CD8-positive, alpha-beta memory T cell (primary cell): ENCODE measurements around the gene FDXR. TPM values are rescaled to one million over a fixed set of nuclear protein-coding genes. Genes with fewer than 3 reads are reported as not detected.
A peak's percentile ranks its signal among the peaks of the same experiment; 100 is the strongest.
"Not testable (repeated sequence)": the region's sequence is repeated elsewhere in the genome, so short reads cannot be mapped to it uniquely, and the experiment has no call there.

Experiments
- CTCF ChIA-PET: fragments of 350-600 bp; sonication (Branson Sonifier 250); formaldehyde crosslinking; loops from one replicate; lab custom pipeline; 2021; ENCODE audit warnings: antibody characterized with exemption; lab: Charles Lee
- POLR2A ChIA-PET: fragments of 350-600 bp; sonication (Branson Sonifier 250); formaldehyde crosslinking; loops from one replicate; lab custom pipeline; 2021; ENCODE audit warnings: antibody characterized with exemption; lab: Charles Lee
- DNase-seq, 5 donors: peaks; one replicate each; pipeline versions ENCODE4 v3.0.0 to v3.0.0-alpha.2; 2020 to 2022; ENCODE audit warnings: mixed read lengths in 1 of 5
- H3K27ac ChIP-seq: one replicate; pipeline ENCODE4 v1.7.0; 2013; ENCODE audit warnings: low read depth, mild to moderate bottlenecking, low read length, moderate library complexity
- H3K27me3 ChIP-seq: 2 replicates; pipeline ENCODE4 v1.7.0; 2013; ENCODE audit warnings: low read length, mild to moderate bottlenecking; ENCODE audit not compliant: insufficient read depth, poor library complexity, severe bottlenecking
- H3K36me3 ChIP-seq: 2 replicates; pipeline ENCODE4 v1.7.0; 2013; ENCODE audit warnings: mild to moderate bottlenecking, low read length, moderate library complexity; ENCODE audit not compliant: insufficient read depth
- H3K4me1 ChIP-seq: 2 replicates; pipeline ENCODE4 v1.7.0; 2013; ENCODE audit warnings: mild to moderate bottlenecking, low read length, moderate library complexity; ENCODE audit not compliant: insufficient read depth
- H3K4me3 ChIP-seq: 2 replicates; pipeline ENCODE4 v1.7.0; 2013; ENCODE audit warnings: mild to moderate bottlenecking, low read length
- H3K9me3 ChIP-seq: 2 replicates; pipeline ENCODE4 v1.7.0; 2013; ENCODE audit warnings: mild to moderate bottlenecking, low read length
- H3K27ac Mint-ChIP-seq, 8 donors: one replicate each; pipeline ENCODE4 v1.8.0; 2020 to 2021; ENCODE audit warnings: mixed read lengths in 8 of 8, mild to moderate bottlenecking in 6 of 8, inconsistent platforms in 3 of 8, moderate library complexity in 3 of 8
- H3K27me3 Mint-ChIP-seq, 2 donors: one replicate each; pipeline ENCODE4 v1.8.0; 2020 to 2021; ENCODE audit warnings: mixed read lengths in 2 of 2, mild to moderate bottlenecking in 1 of 2, moderate library complexity in 1 of 2
- H3K36me3 Mint-ChIP-seq, 3 donors: one replicate each; pipeline ENCODE4 v1.8.0; 2020 to 2021; ENCODE audit warnings: mixed read lengths in 3 of 3, inconsistent platforms in 1 of 3, mild to moderate bottlenecking in 1 of 3
- H3K4me1 Mint-ChIP-seq, 3 donors: one replicate each; pipeline ENCODE4 v1.8.0; 2020 to 2021; ENCODE audit warnings: mixed read lengths in 3 of 3, inconsistent platforms in 1 of 3, mild to moderate bottlenecking in 1 of 3
- H3K4me3 Mint-ChIP-seq, 7 donors: one replicate each; pipeline ENCODE4 v1.8.0; 2020 to 2021; ENCODE audit warnings: mixed read lengths in 7 of 7, mild to moderate bottlenecking in 6 of 7, moderate library complexity in 4 of 7, inconsistent platforms in 2 of 7
- H3K9me3 Mint-ChIP-seq, 5 donors: one replicate each; pipeline ENCODE4 v1.8.0; 2020 to 2022; ENCODE audit warnings: mixed read lengths in 5 of 5, mild to moderate bottlenecking in 3 of 5, moderate library complexity in 2 of 5, inconsistent platforms in 1 of 5
- polyA plus RNA-seq: library from polyadenylated mRNA; unstranded; fragments of 300-500 nt; fragmentation: Illumina TruSeq; gene quantifications from one replicate; pipeline ENCODE4 v1.2.3, GENCODE V29; 2021
- total RNA-seq, 2 experiments: library from RNA; stranded (reverse); gene quantifications; one replicate each; pipeline ENCODE4 v1.2.3, GENCODE V29; 2021

FDXR gene
- total and polyA plus RNA-seq, 3 experiments from 2014 or later, result 6.4 to 33.3 (median 32.9) TPM

GRCh38 chr17:74873874-74874614, 1.2 kb upstream of the FDXR start:
- H3K27me3 Mint-ChIP-seq, result no peaks in the 10 kb centered on the region
- peak overlapping the region; percentile 96 for H3K27ac ChIP-seq
- DNase-seq, result no peak
- H3K27me3 ChIP-seq, result no peaks in the 10 kb centered on the region
- H3K4me1 Mint-ChIP-seq, result peaks cover 18 to 23% (median 22%) of the 10 kb centered on the region in 3 donors
- H3K4me3 ChIP-seq, result peak overlapping the region; percentile 98
- ChIA-PET POLR2A (interaction anchor here (1.0 to 1.6 kb wide), 3 partner anchors 22 to 136 kb away, joined by 4 to 6 read pairs (median 5); no protein-coding TSS in a partner anchor), CTCF (interaction anchor here (1.0 to 2.1 kb wide), 3 partner anchors 12 to 138 kb away, joined by 3 to 8 read pairs (median 4); no protein-coding TSS in a partner anchor)
- H3K4me1 ChIP-seq, result peaks cover 10% of the 10 kb centered on the region
- peak overlapping the region; percentile 91 to 99 (median 97) for H3K27ac Mint-ChIP-seq
- H3K36me3 Mint-ChIP-seq, result peaks cover 0 to 4% (median 1%) of the 10 kb centered on the region in 3 donors
- no peaks in the 10 kb centered on the region for H3K9me3 ChIP-seq
- H3K9me3 Mint-ChIP-seq, result no peaks in the 10 kb centered on the region
- peak overlapping the region; percentile 82 to 97 (median 93) for H3K4me3 Mint-ChIP-seq
- no peaks in the 10 kb centered on the region for H3K36me3 ChIP-seq

GRCh38 chr17:74873037-74873873, 461 bp upstream of the FDXR start:
- CTCF ChIA-PET, result interaction anchor here (0.9 to 1.1 kb wide), 5 partner anchors 11 to 137 kb away, joined by 3 to 6 read pairs (median 3); partner anchors contain the start of gene RAB37
- Mint-ChIP-seq H3K27ac (peak overlapping the region; percentile 91 to 99 (median 97)), H3K9me3 (no peaks in the 10 kb centered on the region), H3K27me3 (no peaks in the 10 kb centered on the region), H3K4me3 (peak overlapping the region; percentile 82 to 97 (median 93)), H3K4me1 (peaks cover 18 to 23% (median 22%) of the 10 kb centered on the region in 3 donors), H3K36me3 (peaks cover 0 to 4% (median 1%) of the 10 kb centered on the region in 3 donors)
- peak overlapping the region; percentile 98 for H3K4me3 ChIP-seq
- POLR2A ChIA-PET, result interaction anchor here (0.5 to 2.2 kb wide), 14 partner anchors 21 to 987 kb away, joined by 3 to 10 read pairs (median 4); partner anchors contain the start of genes GRB2, MIF4GD and SLC25A19
- peak overlapping the region; percentile 96 for H3K27ac ChIP-seq
- DNase-seq, result peak; percentile 98 to 100 (median 99)
- no peaks in the 10 kb centered on the region for H3K9me3 ChIP-seq
- H3K36me3 ChIP-seq, result no peaks in the 10 kb centered on the region
- peaks cover 10% of the 10 kb centered on the region for H3K4me1 ChIP-seq
- H3K27me3 ChIP-seq, result no peaks in the 10 kb centered on the region

DNA sequence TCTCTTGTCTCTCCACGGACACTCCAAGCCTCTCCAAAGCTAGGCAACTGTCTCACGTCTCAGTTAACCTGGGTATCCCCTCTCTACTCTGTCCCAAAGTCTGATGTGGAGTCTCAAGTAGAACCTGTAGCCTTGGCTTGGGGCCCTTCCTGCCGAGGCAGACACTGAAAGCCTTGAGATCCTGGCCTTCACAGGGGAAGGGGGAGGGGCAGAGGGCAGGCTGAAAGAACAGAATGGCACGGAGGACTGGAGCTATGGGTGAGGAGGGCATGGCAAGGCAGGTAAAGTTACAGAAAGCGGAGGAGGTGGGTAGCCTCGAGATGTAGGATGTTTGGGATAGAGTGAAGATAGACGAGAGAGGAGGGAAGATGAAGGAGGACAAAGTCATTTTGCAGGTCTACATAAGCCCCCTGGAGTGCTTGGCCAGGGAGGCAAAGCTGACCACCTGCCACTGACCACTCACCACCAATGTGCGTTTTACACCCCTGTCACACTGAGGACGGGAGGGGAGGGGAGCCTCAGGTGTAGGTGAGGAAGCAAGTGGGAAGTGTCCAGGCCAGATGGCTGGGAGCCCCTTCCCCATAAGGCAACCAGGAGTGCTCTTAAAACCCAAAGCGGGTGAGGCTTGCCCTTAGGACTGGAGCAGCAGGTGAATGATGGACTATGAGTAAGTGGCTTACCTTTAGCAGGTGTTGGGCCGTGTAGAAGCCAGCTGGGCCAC, 1.3 kb downstream of the FDXR start:
- ChIA-PET CTCF (interaction anchor here (1.0 to 1.4 kb wide), 4 partner anchors 9 to 136 kb away, joined by 3 to 6 read pairs (median 3); partner anchors contain the start of gene GRIN2C), POLR2A (interaction anchor here (2.2 kb wide), 1 partner anchor 122 kb away, joined by 10 read pairs; no protein-coding TSS in a partner anchor)
- H3K4me3 Mint-ChIP-seq, result peak overlapping the region; percentile 27 to 96 (median 82)
- H3K4me1 ChIP-seq, result peaks cover 10% of the 10 kb centered on the region
- peak overlapping the region; percentile 66 for H3K4me3 ChIP-seq
- peaks cover 0 to 4% (median 4%) of the 10 kb centered on the region in 3 donors for H3K36me3 Mint-ChIP-seq
- H3K36me3 ChIP-seq, result no peaks in the 10 kb centered on the region
- H3K9me3 ChIP-seq, result no peaks in the 10 kb centered on the region
- no peaks in the 10 kb centered on the region for H3K9me3 Mint-ChIP-seq
- no peaks in the 10 kb centered on the region for H3K27me3 ChIP-seq
- peaks cover 18 to 23% (median 22%) of the 10 kb centered on the region in 3 donors for H3K4me1 Mint-ChIP-seq
- no peak for DNase-seq
- H3K27ac ChIP-seq, result peak overlapping the region; percentile 4
- no peaks in the 10 kb centered on the region for H3K27me3 Mint-ChIP-seq
- H3K27ac Mint-ChIP-seq, result peak overlapping the region in 3 of 8 donors; percentile 14 to 91 (median 73)

GRCh38 chr17:74870512-74870911, 2.3 kb downstream of the FDXR start:
- ChIA-PET CTCF (interaction anchor here (1.1 to 11.3 kb wide), 4 partner anchors 8 to 135 kb away, joined by 3 to 90 read pairs (median 6); no protein-coding TSS in a partner anchor), POLR2A (interaction anchor here (0.6 kb wide), 1 partner anchor 96 kb away, joined by 3 read pairs; no protein-coding TSS in a partner anchor)
- no peak overlapping the region for H3K4me3 Mint-ChIP-seq
- peaks cover 0 to 4% (median 4%) of the 10 kb centered on the region in 3 donors for H3K36me3 Mint-ChIP-seq
- Histone ChIP-seq H3K4me3 (no peak overlapping the region), H3K4me1 (peaks cover 10% of the 10 kb centered on the region), H3K9me3 (no peaks in the 10 kb centered on the region), H3K27ac (no peak overlapping the region), H3K27me3 (no peaks in the 10 kb centered on the region), H3K36me3 (no peaks in the 10 kb centered on the region)
- no peaks in the 10 kb centered on the region for H3K27me3 Mint-ChIP-seq
- H3K9me3 Mint-ChIP-seq, result no peaks in the 10 kb centered on the region
- H3K4me1 Mint-ChIP-seq, result peaks cover 18 to 23% (median 22%) of the 10 kb centered on the region in 3 donors
- peak overlapping the region in 1 of 8 donors; percentile 55 for H3K27ac Mint-ChIP-seq
- no peak for DNase-seq

GRCh38 chr17:74870028-74870427, 2.8 kb downstream of the FDXR start:
- not testable (repeated sequence) for H3K27ac ChIP-seq, H3K27me3 ChIP-seq, H3K9me3 ChIP-seq, H3K9me3 Mint-ChIP-seq, H3K36me3 Mint-ChIP-seq, H3K27ac Mint-ChIP-seq, H3K36me3 ChIP-seq, DNase-seq, H3K4me3 Mint-ChIP-seq, H3K4me3 ChIP-seq, H3K27me3 Mint-ChIP-seq, H3K4me1 ChIP-seq
- CTCF ChIA-PET, result interaction anchor here (1.1 to 11.3 kb wide), 3 partner anchors 8 to 126 kb away, joined by 6 to 90 read pairs (median 6); no protein-coding TSS in a partner anchor
- POLR2A ChIA-PET, result interaction anchor here (0.6 kb wide), 1 partner anchor 96 kb away, joined by 3 read pairs; no protein-coding TSS in a partner anchor
- peaks cover 18 to 25% (median 23%) of the 10 kb centered on the region in 3 donors for H3K4me1 Mint-ChIP-seq

DNA sequence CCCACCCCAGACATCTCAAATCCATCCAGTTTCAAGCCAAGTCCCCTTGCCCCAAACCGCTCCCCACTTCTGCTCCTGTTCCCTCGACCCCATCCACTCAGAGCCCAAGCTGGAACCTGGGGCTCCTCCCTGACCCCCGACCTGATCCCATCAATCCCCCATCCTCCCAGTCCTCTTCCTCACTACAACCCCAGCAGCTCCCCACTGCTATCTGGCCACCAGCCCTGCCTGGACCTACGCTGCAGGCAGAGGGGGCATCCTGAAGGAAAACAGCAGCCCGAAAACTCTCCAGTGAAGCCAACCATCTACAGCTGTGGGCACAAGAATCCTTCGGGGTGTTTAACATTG, 3.9 kb downstream of the FDXR start:
- Histone ChIP-seq H3K9me3 (no peaks in the 10 kb centered on the region), H3K27ac (peak overlapping the region; percentile 47), H3K4me1 (peaks cover 10% of the 10 kb centered on the region), H3K27me3 (no peaks in the 10 kb centered on the region), H3K4me3 (no peak overlapping the region), H3K36me3 (no peaks in the 10 kb centered on the region)
- Mint-ChIP-seq H3K4me1 (peaks cover 19 to 28% (median 25%) of the 10 kb centered on the region in 3 donors), H3K27ac (no peak overlapping the region), H3K9me3 (no peaks in the 10 kb centered on the region), H3K27me3 (no peaks in the 10 kb centered on the region), H3K4me3 (no peak overlapping the region), H3K36me3 (peaks cover 0 to 6% (median 4%) of the 10 kb centered on the region in 3 donors)
- DNase-seq, result no peak
- ChIA-PET CTCF (interaction anchor here (0.8 to 11.3 kb wide), 5 partner anchors 9 to 211 kb away, joined by 3 to 90 read pairs (median 4); no protein-coding TSS in a partner anchor), POLR2A (no interaction called here)
